ENCODE results near the gene COL27A1.
"Not testable (repeated sequence)": the region's sequence is repeated elsewhere in the genome, so short reads cannot be mapped to it uniquely, and the experiment has no call there.

The COL27A1 gene

GRCh38 chr9:114303977-114304376 is 148.6 kb downstream of the COL27A1 start:
- no peak for DNase-seq (ENCODE audit: low read depth in 2 of 2)

- no peak for DNase-seq (ENCODE audit: low read depth in 2 of 2)
Observed at GRCh38 chr9:114304416-114305188, 149.3 kb downstream of the COL27A1 start.

- DNase-seq (ENCODE audit: low read depth in 2 of 2): no peak
Observed at GRCh38 chr9:114307899-114308267, 152.5 kb downstream of the COL27A1 start.

- DNase-seq (ENCODE audit: low read depth in 2 of 2): no peak
Observed at GRCh38 chr9:114308361-114308950, 153.1 kb downstream of the COL27A1 start.

- DNase-seq (ENCODE audit: low read depth in 2 of 2): no peak
Observed at GRCh38 chr9:114309096-114309495, 153.8 kb downstream of the COL27A1 start.

GRCh38 chr9:114310471-114311450 is 155.4 kb downstream of the COL27A1 start:
- no peak for DNase-seq (ENCODE audit: low read depth in 2 of 2)

GRCh38 chr9:114311571-114312512 is 156.5 kb downstream of the COL27A1 start:
- no peak for DNase-seq (ENCODE audit: low read depth in 2 of 2)

- no peak for DNase-seq (ENCODE audit: low read depth in 2 of 2)
Observed at GRCh38 chr9:114312513-114312875, 157.2 kb downstream of the COL27A1 start.

- DNase-seq (ENCODE audit: low read depth in 2 of 2): no peak
Observed at GRCh38 chr9:114313186-114313585, 157.8 kb downstream of the COL27A1 start.

GRCh38 chr9:114314256-114314867 is 159.0 kb downstream of the COL27A1 start:
- DNase-seq (ENCODE audit: low read depth in 2 of 2): no peak

- no peak for DNase-seq (ENCODE audit: low read depth in 2 of 2)
Observed at GRCh38 chr9:114314881-114315722, 159.8 kb downstream of the COL27A1 start.

GRCh38 chr9:114315723-114316363 is 160.5 kb downstream of the COL27A1 start:
- DNase-seq (ENCODE audit: low read depth in 2 of 2): no peak

GRCh38 chr9:114316605-114317230 is 161.4 kb downstream of the COL27A1 start:
- no peak for DNase-seq (ENCODE audit: low read depth in 2 of 2)

- DNase-seq (ENCODE audit: low read depth in 2 of 2): no peak
Observed at GRCh38 chr9:114317665-114318357, 162.5 kb downstream of the COL27A1 start.

- DNase-seq (ENCODE audit: low read depth in 2 of 2): no peak
Observed at GRCh38 chr9:114318416-114318815, 163.1 kb downstream of the COL27A1 start.

- no peak for DNase-seq (ENCODE audit: low read depth in 2 of 2)
Observed at GRCh38 chr9:114319147-114319546, 163.8 kb downstream of the COL27A1 start.

- DNase-seq (ENCODE audit: low read depth in 2 of 2): not testable (repeated sequence)
Observed at GRCh38 chr9:114320710-114321109, 165.4 kb downstream of the COL27A1 start.

- peak in 1 of 2 experiments; percentile 17 for DNase-seq (ENCODE audit: low read depth in 2 of 2)
Observed at GRCh38 chr9:114321759-114322158, 166.4 kb downstream of the COL27A1 start.

Data from stimulated activated CD4-positive, alpha-beta T cell treated with anti-CD3 and anti-CD28 coated beads, Interleukin-12 subunit alpha, Interleukin-12 subunit beta, amount 100 ng/mL, for 24 hours (primary cell).